Panc1 (cell line): ENCODE results near the gene RPN1. TPM values are rescaled to one million over a fixed set of nuclear protein-coding genes. Genes with fewer than 3 reads are reported as not detected.

ENCODE experiments used
- ATAC-seq: fragments of 200-7000 bp; cut with Tn5 transposase; 2 replicates; pipeline ENCODE4 v1.9.1; 2020; ENCODE audit warnings: mild to moderate bottlenecking, moderate library complexity
- BruUV-seq: library from RNA; stranded (reverse); fragments of 400-500 nt; replicated peaks from 2 replicates; lab custom pipeline; 2021; lab: Mats Ljungman, UMichigan
- CTCF ChIA-PET: fragments of 300-600 bp; sonication (Branson Sonifier 250); formaldehyde crosslinking; loops from one replicate; lab custom pipeline; 2022; ENCODE audit warnings: antibody characterized with exemption; lab: Charles Lee
- POLR2A ChIA-PET: fragments of 300-600 bp; sonication (Branson Sonifier 250); formaldehyde crosslinking; loops from one replicate; lab custom pipeline; 2022; ENCODE audit warnings: antibody characterized with exemption; lab: Charles Lee
- DNase-seq: peaks from one replicate; pipeline ENCODE4 v3.0.0-alpha.2; 2010; ENCODE audit warnings: low read depth, low spot score
- H3K27ac ChIP-seq: 2 replicates; pipeline ENCODE4 v1.5.1; 2011; ENCODE audit warnings: mild to moderate bottlenecking, low read length, inconsistent platforms
- H3K27me3 ChIP-seq: fragments of 200-500 bp; sonication (Bioruptor generic); 2 replicates; pipeline ENCODE4 v1.6.0; 2014; ENCODE audit warnings: low read length, inconsistent platforms; ENCODE audit not compliant: control insufficient read depth, insufficient read depth
- H3K36me3 ChIP-seq: fragments of 200-500 bp; sonication (Bioruptor generic); 2 replicates; pipeline ENCODE4 v1.5.1; 2014; ENCODE audit warnings: inconsistent platforms, mild to moderate bottlenecking, low read length, moderate library complexity; ENCODE audit not compliant: control insufficient read depth, insufficient read depth
- H3K4me1 ChIP-seq: 2 replicates; pipeline ENCODE4 v1.5.1; 2011; ENCODE audit warnings: inconsistent platforms, mild to moderate bottlenecking, low read length, moderate library complexity; ENCODE audit not compliant: control insufficient read depth, insufficient read depth
- H3K4me3 ChIP-seq, 2 experiments: 2 replicates each; pipeline ENCODE4 v1.5.1; 2011 to 2012; ENCODE audit warnings: low read depth in 2 of 2, low read length in 2 of 2, mild to moderate bottlenecking in 2 of 2, inconsistent platforms in 1 of 2, moderate library complexity in 1 of 2
- H3K9me3 ChIP-seq: fragments of 200-500 bp; sonication (Bioruptor generic); 2 replicates; pipeline ENCODE4 v1.5.1; 2014; ENCODE audit warnings: low read depth, mild to moderate bottlenecking, inconsistent platforms, low read length, moderate library complexity; ENCODE audit not compliant: control insufficient read depth, insufficient read depth
- POLR2AphosphoS5 ChIP-seq: IDR thresholded peaks from 2 replicates; pipeline ENCODE4 v1.6.1; 2012; ENCODE audit warnings: mild to moderate bottlenecking, low read depth, low read length, moderate library complexity
- SIN3A ChIP-seq: IDR thresholded peaks from 2 replicates; pipeline ENCODE4 v1.6.1; 2012; ENCODE audit warnings: low read depth, mild to moderate bottlenecking, low read length, moderate library complexity, borderline replicate concordance; ENCODE audit not compliant: insufficient read depth
- TCF7L2 ChIP-seq: IDR thresholded peaks from 2 replicates; pipeline ENCODE4 v1.6.1; 2011; ENCODE audit warnings: mild to moderate bottlenecking, low read depth, low read length, inconsistent platforms
- in situ Hi-C: cut with HindIII; loops from 2 replicates; pipeline ENCODE4 v1.10.0; 2016; ENCODE audit warnings: low sequenced_read_pairs, low pct_unique_long_range_greater_than_20kb
- intact Hi-C: fragments of 100-400 bp; cut with micrococcal nuclease; formaldehyde crosslinking; loops from one replicate; pipeline ENCODE4 v1.10.0; 2022; ENCODE audit not compliant: unreplicated experiment
- total RNA-seq: library from RNA; stranded (reverse); gene quantifications from one replicate; pipeline ENCODE4 v1.2.1, GENCODE V29; 2021; ENCODE audit not compliant: unreplicated experiment
- TF ChIP-seq, protein P1 (sequence below): fragments of 450-650 bp; IDR thresholded peaks from 2 replicates; pipeline ENCODE4 v1.5.1; 2017; ENCODE audit warnings: mild to moderate bottlenecking
- TF ChIP-seq, protein P2 (sequence below), 2 experiments: IDR thresholded peaks; 2 replicates each; pipeline ENCODE4 v1.6.1; 2011 to 2012; ENCODE audit warnings: low read depth in 2 of 2, control low read depth in 1 of 2, low read length in 1 of 2, mild to moderate bottlenecking in 1 of 2, moderate library complexity in 1 of 2; ENCODE audit not compliant: insufficient read depth in 1 of 2

RPN1 gene
- total RNA-seq, 1 experiment from 2014 or later: 320 TPM

- H3K36me3 ChIP-seq: peaks cover 30% of the 10 kb centered on the region
- ChIA-PET CTCF (no interaction called here), POLR2A (no interaction called here)
- ATAC-seq (0 out of 2 replicates have a peak, but pooled peaks have one; percentile 43), DNase-seq (no peak)
- no peak overlapping the region for H3K27ac ChIP-seq
- no peaks in the 10 kb centered on the region for H3K4me1 ChIP-seq
- no peak overlapping the region for H3K4me3 ChIP-seq
- BruUV-seq: no TSS peak
- in situ Hi-C loops (no loop called here), intact Hi-C loops (no loop called here)
- no peaks in the 10 kb centered on the region for H3K27me3 ChIP-seq
- H3K9me3 ChIP-seq: no peaks in the 10 kb centered on the region
- TF ChIP-seq SIN3A (no peak), POLR2AphosphoS5 (no peak), TCF7L2 (no peak)
- TF ChIP-seq, protein P1, sequence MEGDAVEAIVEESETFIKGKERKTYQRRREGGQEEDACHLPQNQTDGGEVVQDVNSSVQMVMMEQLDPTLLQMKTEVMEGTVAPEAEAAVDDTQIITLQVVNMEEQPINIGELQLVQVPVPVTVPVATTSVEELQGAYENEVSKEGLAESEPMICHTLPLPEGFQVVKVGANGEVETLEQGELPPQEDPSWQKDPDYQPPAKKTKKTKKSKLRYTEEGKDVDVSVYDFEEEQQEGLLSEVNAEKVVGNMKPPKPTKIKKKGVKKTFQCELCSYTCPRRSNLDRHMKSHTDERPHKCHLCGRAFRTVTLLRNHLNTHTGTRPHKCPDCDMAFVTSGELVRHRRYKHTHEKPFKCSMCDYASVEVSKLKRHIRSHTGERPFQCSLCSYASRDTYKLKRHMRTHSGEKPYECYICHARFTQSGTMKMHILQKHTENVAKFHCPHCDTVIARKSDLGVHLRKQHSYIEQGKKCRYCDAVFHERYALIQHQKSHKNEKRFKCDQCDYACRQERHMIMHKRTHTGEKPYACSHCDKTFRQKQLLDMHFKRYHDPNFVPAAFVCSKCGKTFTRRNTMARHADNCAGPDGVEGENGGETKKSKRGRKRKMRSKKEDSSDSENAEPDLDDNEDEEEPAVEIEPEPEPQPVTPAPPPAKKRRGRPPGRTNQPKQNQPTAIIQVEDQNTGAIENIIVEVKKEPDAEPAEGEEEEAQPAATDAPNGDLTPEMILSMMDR: no peak
- TF ChIP-seq, protein P2, sequence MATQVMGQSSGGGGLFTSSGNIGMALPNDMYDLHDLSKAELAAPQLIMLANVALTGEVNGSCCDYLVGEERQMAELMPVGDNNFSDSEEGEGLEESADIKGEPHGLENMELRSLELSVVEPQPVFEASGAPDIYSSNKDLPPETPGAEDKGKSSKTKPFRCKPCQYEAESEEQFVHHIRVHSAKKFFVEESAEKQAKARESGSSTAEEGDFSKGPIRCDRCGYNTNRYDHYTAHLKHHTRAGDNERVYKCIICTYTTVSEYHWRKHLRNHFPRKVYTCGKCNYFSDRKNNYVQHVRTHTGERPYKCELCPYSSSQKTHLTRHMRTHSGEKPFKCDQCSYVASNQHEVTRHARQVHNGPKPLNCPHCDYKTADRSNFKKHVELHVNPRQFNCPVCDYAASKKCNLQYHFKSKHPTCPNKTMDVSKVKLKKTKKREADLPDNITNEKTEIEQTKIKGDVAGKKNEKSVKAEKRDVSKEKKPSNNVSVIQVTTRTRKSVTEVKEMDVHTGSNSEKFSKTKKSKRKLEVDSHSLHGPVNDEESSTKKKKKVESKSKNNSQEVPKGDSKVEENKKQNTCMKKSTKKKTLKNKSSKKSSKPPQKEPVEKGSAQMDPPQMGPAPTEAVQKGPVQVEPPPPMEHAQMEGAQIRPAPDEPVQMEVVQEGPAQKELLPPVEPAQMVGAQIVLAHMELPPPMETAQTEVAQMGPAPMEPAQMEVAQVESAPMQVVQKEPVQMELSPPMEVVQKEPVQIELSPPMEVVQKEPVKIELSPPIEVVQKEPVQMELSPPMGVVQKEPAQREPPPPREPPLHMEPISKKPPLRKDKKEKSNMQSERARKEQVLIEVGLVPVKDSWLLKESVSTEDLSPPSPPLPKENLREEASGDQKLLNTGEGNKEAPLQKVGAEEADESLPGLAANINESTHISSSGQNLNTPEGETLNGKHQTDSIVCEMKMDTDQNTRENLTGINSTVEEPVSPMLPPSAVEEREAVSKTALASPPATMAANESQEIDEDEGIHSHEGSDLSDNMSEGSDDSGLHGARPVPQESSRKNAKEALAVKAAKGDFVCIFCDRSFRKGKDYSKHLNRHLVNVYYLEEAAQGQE (IDR thresholded peaks at IDR 0.05; ENCODE audit: insufficient read depth in 1 of 2, low read depth in 2 of 2, low read length in 1 of 2): no peak
These were observed 25.1 kb downstream of the RPN1 start for GRCh38 chr3:128625409-128625945.

- Histone ChIP-seq H3K4me3 (no peak overlapping the region), H3K4me1 (no peaks in the 10 kb centered on the region), H3K9me3 (no peaks in the 10 kb centered on the region), H3K36me3 (peaks cover 31% of the 10 kb centered on the region), H3K27me3 (no peaks in the 10 kb centered on the region), H3K27ac (no peak overlapping the region)
- TF ChIP-seq POLR2AphosphoS5 (no peak), SIN3A (no peak), TCF7L2 (no peak)
- TF ChIP-seq, protein P2 (IDR thresholded peaks at IDR 0.05; ENCODE audit: insufficient read depth in 1 of 2, low read depth in 2 of 2, low read length in 1 of 2): no peak
- TF ChIP-seq, protein P1: no peak
- BruUV-seq: no TSS peak
- ChIA-PET POLR2A (no interaction called here), CTCF (no interaction called here)
- in situ Hi-C loops: no loop called here
- ATAC-seq (no peak), DNase-seq (no peak)
- intact Hi-C loops: no loop called here
These were observed 26.0 kb downstream of the RPN1 start for GRCh38 chr3:128624526-128625138.
